WERI-Rb-1 (cell line): ENCODE results near the gene BAG2.

Source experiments
- DNase-seq: peaks from one replicate; pipeline ENCODE4 v3.0.0-alpha.2; 2020
- H3K27ac ChIP-seq: fragments of 250-450 bp; sonication (Bioruptor Pico); 2 replicates; pipeline ENCODE4 v1.5.1; 2020; ENCODE audit warnings: mild to moderate bottlenecking, moderate library complexity
- H3K27me3 ChIP-seq: fragments of 250-450 bp; sonication (Bioruptor Pico); 2 replicates; pipeline ENCODE4 v1.5.1; 2021; ENCODE audit warnings: mild to moderate bottlenecking, low read depth, moderate library complexity; ENCODE audit not compliant: insufficient read depth, severe bottlenecking
- H3K36me3 ChIP-seq: fragments of 250-450 bp; sonication (Bioruptor Pico); 2 replicates; pipeline ENCODE4 v1.5.1; 2020; ENCODE audit warnings: mild to moderate bottlenecking, moderate library complexity
- H3K4me3 ChIP-seq: 2 replicates; pipeline ENCODE4 v1.5.1; 2011; ENCODE audit warnings: low read depth, mild to moderate bottlenecking, control low read depth, low read length
- H3K9me3 ChIP-seq: fragments of 250-450 bp; sonication (Bioruptor Pico); 2 replicates; pipeline ENCODE4 v1.5.1; 2021; ENCODE audit warnings: mild to moderate bottlenecking, moderate library complexity; ENCODE audit not compliant: severe bottlenecking
- TF ChIP-seq, protein P1 (sequence below): IDR thresholded peaks from 2 replicates; pipeline ENCODE4 v1.5.1; 2011; ENCODE audit warnings: low read depth, mild to moderate bottlenecking, control low read depth, inconsistent platforms, low read length

Gene BAG2

DNA sequence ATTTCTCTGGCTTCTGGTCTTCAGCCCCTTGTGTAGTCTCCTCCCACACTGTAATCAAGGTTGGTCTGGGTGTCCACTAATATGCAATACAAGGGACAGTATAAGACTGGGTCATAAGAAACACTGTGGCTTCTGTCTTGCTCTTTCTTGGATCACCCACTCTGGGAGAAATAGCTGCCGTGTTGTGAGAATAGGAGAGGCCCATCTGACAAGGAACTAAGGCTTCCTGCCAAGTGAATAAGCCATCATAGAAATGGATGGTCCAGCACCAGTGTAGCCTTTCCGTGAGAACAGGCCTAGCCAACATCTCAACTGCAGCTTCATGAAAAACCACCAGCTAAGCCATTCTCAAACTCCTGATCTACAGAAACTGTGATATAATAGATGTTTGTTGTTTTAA, 23.3 kb downstream of the BAG2 start:
- TF ChIP-seq, protein P1, sequence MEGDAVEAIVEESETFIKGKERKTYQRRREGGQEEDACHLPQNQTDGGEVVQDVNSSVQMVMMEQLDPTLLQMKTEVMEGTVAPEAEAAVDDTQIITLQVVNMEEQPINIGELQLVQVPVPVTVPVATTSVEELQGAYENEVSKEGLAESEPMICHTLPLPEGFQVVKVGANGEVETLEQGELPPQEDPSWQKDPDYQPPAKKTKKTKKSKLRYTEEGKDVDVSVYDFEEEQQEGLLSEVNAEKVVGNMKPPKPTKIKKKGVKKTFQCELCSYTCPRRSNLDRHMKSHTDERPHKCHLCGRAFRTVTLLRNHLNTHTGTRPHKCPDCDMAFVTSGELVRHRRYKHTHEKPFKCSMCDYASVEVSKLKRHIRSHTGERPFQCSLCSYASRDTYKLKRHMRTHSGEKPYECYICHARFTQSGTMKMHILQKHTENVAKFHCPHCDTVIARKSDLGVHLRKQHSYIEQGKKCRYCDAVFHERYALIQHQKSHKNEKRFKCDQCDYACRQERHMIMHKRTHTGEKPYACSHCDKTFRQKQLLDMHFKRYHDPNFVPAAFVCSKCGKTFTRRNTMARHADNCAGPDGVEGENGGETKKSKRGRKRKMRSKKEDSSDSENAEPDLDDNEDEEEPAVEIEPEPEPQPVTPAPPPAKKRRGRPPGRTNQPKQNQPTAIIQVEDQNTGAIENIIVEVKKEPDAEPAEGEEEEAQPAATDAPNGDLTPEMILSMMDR, result no peak
- H3K27me3 ChIP-seq, result no peaks in the 10 kb centered on the region
- H3K36me3 ChIP-seq, result peaks cover 33% of the 10 kb centered on the region
- no peak for DNase-seq
- no peak overlapping the region for H3K4me3 ChIP-seq
- H3K9me3 ChIP-seq, result no peaks in the 10 kb centered on the region
- no peak overlapping the region for H3K27ac ChIP-seq

DNA sequence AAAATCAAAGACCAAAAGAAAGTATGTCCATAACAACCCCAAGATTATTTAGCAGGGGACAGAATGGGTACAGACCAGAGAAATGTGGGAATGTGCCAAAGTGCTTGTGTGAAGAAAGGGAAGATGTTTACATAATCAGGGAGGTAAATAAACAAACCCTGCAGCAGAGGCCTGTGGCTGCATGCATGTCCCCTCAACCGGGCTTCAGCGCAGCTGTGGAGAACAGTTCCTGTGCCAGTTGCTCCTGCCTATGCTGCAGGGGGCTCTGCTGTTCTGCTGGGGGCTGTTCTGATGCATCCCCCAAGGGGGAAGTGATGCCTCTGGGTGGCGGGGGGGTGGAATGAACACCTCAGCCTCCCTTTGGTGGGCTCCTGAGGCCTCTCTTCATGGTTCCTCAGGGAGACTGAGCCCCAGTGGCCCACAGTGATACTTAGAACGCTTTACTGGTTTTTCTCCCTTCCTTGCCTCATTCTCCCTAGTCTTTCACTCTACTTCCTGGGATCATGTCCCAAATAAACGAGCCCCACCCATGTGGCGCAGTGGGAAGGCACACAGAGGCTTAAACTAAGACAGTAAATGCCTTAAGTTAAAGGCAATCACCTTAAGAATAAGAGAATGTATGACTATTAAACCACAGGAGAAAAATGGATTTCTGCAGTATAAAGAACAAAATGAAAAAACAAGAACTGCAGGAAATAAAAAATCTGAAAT, 27.0 kb downstream of the BAG2 start:
- Histone ChIP-seq H3K36me3 (peaks cover 3% of the 10 kb centered on the region; the same call in 1 of the 2 replicates), H3K27ac (no peak overlapping the region), H3K4me3 (no peak overlapping the region), H3K27me3 (no peaks in the 10 kb centered on the region), H3K9me3 (no peaks in the 10 kb centered on the region)
- TF ChIP-seq, protein P1, result no peak
- no peak for DNase-seq

DNA sequence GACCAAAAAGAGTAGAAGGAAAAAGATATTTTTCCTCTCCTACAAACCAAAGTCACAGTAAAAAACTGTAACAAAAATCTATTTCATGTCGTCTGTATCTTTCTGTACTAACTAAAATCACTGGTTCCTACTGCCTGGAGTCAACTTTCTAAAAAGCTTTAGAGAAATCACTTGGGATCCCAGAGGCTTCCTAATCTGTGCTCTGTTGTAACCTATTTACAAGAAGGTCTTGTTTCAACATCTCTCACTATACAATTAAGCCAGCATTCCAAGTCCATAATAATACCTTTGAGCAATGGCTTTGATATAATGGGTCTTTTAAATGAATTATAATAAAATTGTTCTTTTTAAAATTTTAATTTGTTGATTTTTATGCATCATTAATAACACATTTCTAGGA, 29.6 kb downstream of the BAG2 start:
- Histone ChIP-seq H3K27me3 (no peaks in the 10 kb centered on the region), H3K36me3 (0 out of 2 replicates have a peak, but pooled peaks cover 3% of the 10 kb centered on the region), H3K9me3 (no peaks in the 10 kb centered on the region), H3K4me3 (no peak overlapping the region), H3K27ac (no peak overlapping the region)
- no peak for DNase-seq
- TF ChIP-seq, protein P1, result no peak

DNA sequence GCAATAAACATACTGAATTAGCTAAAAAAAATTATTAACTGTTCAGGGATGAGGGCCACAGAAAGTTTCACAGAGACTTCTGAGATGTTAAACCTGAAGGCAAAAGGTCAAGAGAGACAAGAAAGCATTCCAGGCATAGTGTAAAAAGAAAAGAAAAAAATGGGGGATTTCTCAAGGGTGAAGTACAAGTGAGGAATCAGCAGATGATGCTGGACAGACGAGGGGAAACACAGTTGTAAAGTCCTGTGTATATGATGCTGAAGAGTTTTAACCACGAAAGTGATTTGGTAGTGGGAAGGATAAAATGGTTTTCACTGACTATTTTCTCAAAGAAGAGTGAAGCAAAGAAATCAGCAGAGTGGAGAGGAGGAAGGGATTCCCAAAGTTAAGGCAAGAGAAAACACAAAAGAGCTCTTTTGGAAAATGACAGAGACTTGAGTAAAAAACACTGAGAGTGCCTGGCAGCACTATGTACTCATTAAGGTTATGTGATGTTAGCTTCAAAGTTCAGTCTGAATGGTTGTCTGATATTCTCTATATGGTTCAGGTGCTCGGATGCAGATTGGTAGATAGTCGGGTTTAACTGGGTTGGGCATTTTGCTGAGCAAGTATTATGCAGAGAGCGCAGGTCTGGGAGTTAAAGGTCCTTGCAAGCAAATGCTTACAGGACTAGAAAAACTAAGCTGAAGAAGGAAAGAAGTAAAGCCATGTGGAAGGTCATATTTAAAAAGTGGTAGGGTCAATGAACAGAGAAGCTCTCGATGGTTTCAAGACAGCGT, 33.6 kb downstream of the BAG2 start:
- H3K4me3 ChIP-seq, result no peak overlapping the region
- H3K27me3 ChIP-seq, result no peaks in the 10 kb centered on the region
- no peak for DNase-seq
- H3K9me3 ChIP-seq, result no peaks in the 10 kb centered on the region
- no peak overlapping the region for H3K27ac ChIP-seq
- TF ChIP-seq, protein P1, result no peak
- no peaks in the 10 kb centered on the region for H3K36me3 ChIP-seq

DNA sequence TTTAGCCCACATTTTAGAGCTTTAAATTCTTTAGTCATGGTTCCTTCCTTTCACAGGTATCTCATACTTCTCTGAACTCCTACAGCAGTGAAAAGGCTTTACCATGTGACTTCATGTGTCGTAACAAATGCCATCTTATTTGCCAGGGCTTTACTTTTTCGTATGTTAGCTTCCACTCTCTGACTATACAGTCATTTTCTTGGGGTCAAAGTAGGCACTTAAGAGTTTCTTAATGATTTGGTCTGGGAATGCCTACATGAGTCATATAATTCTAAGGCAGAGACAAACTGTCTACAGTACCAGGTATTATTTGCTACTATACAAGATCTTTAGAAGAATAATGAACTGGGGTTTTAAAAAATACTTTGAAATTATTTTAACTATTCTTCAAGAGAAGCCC, 35.0 kb downstream of the BAG2 start:
- Histone ChIP-seq H3K9me3 (no peaks in the 10 kb centered on the region), H3K27ac (no peak overlapping the region), H3K36me3 (no peaks in the 10 kb centered on the region), H3K27me3 (no peaks in the 10 kb centered on the region), H3K4me3 (no peak overlapping the region)
- TF ChIP-seq, protein P1, result no peak
- DNase-seq, result no peak
